ENCODE results near the gene RFTN1. TPM values are rescaled to one million over a fixed set of nuclear protein-coding genes. Genes with fewer than 3 reads are reported as not detected.

RFTN1 gene
- total RNA-seq, 1 donor from 2014 or later, result 0.96 TPM

- Mint-ChIP-seq H3K9me3 (ENCODE audit: low read depth) (peaks cover 4% of the 10 kb centered on the region), H3K27me3 (peaks cover 2% of the 10 kb centered on the region), H3K4me3 (ENCODE audit: low read depth) (no peak overlapping the region), H3K36me3 (ENCODE audit: insufficient read depth) (no peaks in the 10 kb centered on the region), H3K4me1 (ENCODE audit: low read depth) (no peaks in the 10 kb centered on the region), H3K27ac (no peak overlapping the region)
- DNase-seq (ENCODE audit: low spot score, unreplicated experiment), result no peak
- TF ChIP-seq CTCF (IDR thresholded peaks at IDR 0.05; ENCODE audit: unreplicated experiment), result no peak
These were observed 133.1 kb downstream of the RFTN1 start for GRCh38 chr3:16380421-16380820.

- no peak for TF ChIP-seq CTCF (IDR thresholded peaks at IDR 0.05; ENCODE audit: unreplicated experiment)
- Mint-ChIP-seq H3K4me3 (ENCODE audit: low read depth) (no peak overlapping the region), H3K36me3 (ENCODE audit: insufficient read depth) (no peaks in the 10 kb centered on the region), H3K27ac (no peak overlapping the region), H3K9me3 (ENCODE audit: low read depth) (peaks cover 4% of the 10 kb centered on the region), H3K4me1 (ENCODE audit: low read depth) (no peaks in the 10 kb centered on the region), H3K27me3 (peaks cover 2% of the 10 kb centered on the region)
- DNase-seq (ENCODE audit: low spot score, unreplicated experiment), result no peak
These were observed 133.7 kb downstream of the RFTN1 start for GRCh38 chr3:16379838-16380237.

- no peak for TF ChIP-seq CTCF (IDR thresholded peaks at IDR 0.05; ENCODE audit: unreplicated experiment)
- H3K9me3 Mint-ChIP-seq (ENCODE audit: low read depth), result peaks cover 4% of the 10 kb centered on the region
- no peak overlapping the region for H3K27ac Mint-ChIP-seq
- peaks cover 2% of the 10 kb centered on the region for H3K27me3 Mint-ChIP-seq
- no peaks in the 10 kb centered on the region for H3K4me1 Mint-ChIP-seq (ENCODE audit: low read depth)
- no peak overlapping the region for H3K4me3 Mint-ChIP-seq (ENCODE audit: low read depth)
- no peaks in the 10 kb centered on the region for H3K36me3 Mint-ChIP-seq (ENCODE audit: insufficient read depth)
- DNase-seq (ENCODE audit: low spot score, unreplicated experiment), result no peak
These were observed 134.6 kb downstream of the RFTN1 start for GRCh38 chr3:16378920-16379319.

GRCh38 chr3:16378415-16378814, 135.1 kb downstream of the RFTN1 start:
- no peak overlapping the region for H3K27ac Mint-ChIP-seq
- no peaks in the 10 kb centered on the region for H3K36me3 Mint-ChIP-seq (ENCODE audit: insufficient read depth)
- no peak overlapping the region for H3K4me3 Mint-ChIP-seq (ENCODE audit: low read depth)
- no peaks in the 10 kb centered on the region for H3K4me1 Mint-ChIP-seq (ENCODE audit: low read depth)
- H3K9me3 Mint-ChIP-seq (ENCODE audit: low read depth), result peaks cover 4% of the 10 kb centered on the region
- TF ChIP-seq CTCF (IDR thresholded peaks at IDR 0.05; ENCODE audit: unreplicated experiment), result no peak
- peaks cover 2% of the 10 kb centered on the region for H3K27me3 Mint-ChIP-seq
- no peak for DNase-seq (ENCODE audit: low spot score, unreplicated experiment)

GRCh38 chr3:16377847-16378302, 135.6 kb downstream of the RFTN1 start:
- Mint-ChIP-seq H3K4me3 (ENCODE audit: low read depth) (no peak overlapping the region), H3K27ac (no peak overlapping the region), H3K9me3 (ENCODE audit: low read depth) (peaks cover 4% of the 10 kb centered on the region), H3K4me1 (ENCODE audit: low read depth) (no peaks in the 10 kb centered on the region), H3K27me3 (peaks cover 2% of the 10 kb centered on the region), H3K36me3 (ENCODE audit: insufficient read depth) (no peaks in the 10 kb centered on the region)
- TF ChIP-seq CTCF (IDR thresholded peaks at IDR 0.05; ENCODE audit: unreplicated experiment), result no peak
- no peak for DNase-seq (ENCODE audit: low spot score, unreplicated experiment)
